HEK293 (cell line): ENCODE measurements around the gene COL15A1.

Experiments
- CTCF ChIP-seq: fragments of 450-650 bp; formaldehyde crosslinking; IDR thresholded peaks from 2 replicates; pipeline ENCODE4 v1.5.1; 2016; ENCODE audit warnings: missing biosample characterization, missing genetic modification characterization
- SCRT1 ChIP-seq: fragments of 450-650 bp; formaldehyde crosslinking; IDR thresholded peaks from 2 replicates; pipeline ENCODE4 v1.5.1; 2016; ENCODE audit warnings: missing biosample characterization, missing genetic modification characterization, borderline replicate concordance
- TCF7L2 ChIP-seq: IDR thresholded peaks from 2 replicates; pipeline ENCODE4 v1.6.1; 2011; ENCODE audit warnings: low read depth, mild to moderate bottlenecking, inconsistent platforms, low read length, moderate library complexity, borderline replicate concordance
- ZBTB11 ChIP-seq: fragments of 450-650 bp; formaldehyde crosslinking; conservative IDR thresholded peaks from 2 replicates; pipeline ENCODE4 v1.5.1; 2016; ENCODE audit warnings: low read depth, missing biosample characterization, missing genetic modification characterization
- ZSCAN30 ChIP-seq: fragments of 450-650 bp; IDR thresholded peaks from 2 replicates; pipeline ENCODE4 v1.5.1; 2018; ENCODE audit warnings: missing biosample characterization, mild to moderate bottlenecking, missing genetic modification characterization, moderate library complexity

GRCh38 chr9:99106044-99106375, 162.3 kb downstream of the COL15A1 start:
- no peak for TF ChIP-seq CTCF
- no peak for TF ChIP-seq TCF7L2
- no peak for TF ChIP-seq ZBTB11 (tag by site-specific recombination)
- no peak for TF ChIP-seq ZSCAN30
- no peak for TF ChIP-seq SCRT1
